Kidney (tissue), 14 donors: ENCODE results near the gene PLAU. TPM values are rescaled to one million over a fixed set of nuclear protein-coding genes. Genes with fewer than 3 reads are reported as not detected.
"Not testable (repeated sequence)": the region's sequence is repeated elsewhere in the genome, so short reads cannot be mapped to it uniquely, and the experiment has no call there.

ENCODE experiments used
- DNase-seq, 5 donors: peaks; one replicate each; pipeline ENCODE4 v3.0.0-alpha.2; 2013 to 2020
- FAIRE-seq: peaks from 2 replicates; lab custom pipeline; 2012; peaks lifted over from hg19 to GRCh38; lab: Jason Lieb, UNC
- H3K27ac ChIP-seq, 2 donors: one replicate each; pipeline ENCODE4 v1.7.0; 2013; ENCODE audit warnings: low read depth in 2 of 2, low read length in 2 of 2, inconsistent platforms in 1 of 2
- H3K27me3 ChIP-seq: one replicate; pipeline ENCODE4 v1.7.1; 2013; ENCODE audit warnings: low read length, inconsistent platforms; ENCODE audit not compliant: control insufficient read depth, insufficient read depth
- H3K36me3 ChIP-seq, 3 donors: one replicate each; pipeline versions ENCODE4 v1.7.0 to v1.7.1; 2013; ENCODE audit warnings: low read length in 3 of 3, control low read depth in 1 of 3, inconsistent platforms in 1 of 3; ENCODE audit not compliant: insufficient read depth in 3 of 3, control insufficient read depth in 2 of 3
- H3K4me1 ChIP-seq, 3 donors: one replicate each; pipeline versions ENCODE4 v1.7.0 to v1.7.1; 2013; ENCODE audit warnings: low read length in 3 of 3, inconsistent platforms in 1 of 3, low read depth in 1 of 3; ENCODE audit not compliant: control insufficient read depth in 2 of 3, insufficient read depth in 2 of 3
- H3K4me3 ChIP-seq, 3 donors: one replicate each; pipeline versions ENCODE4 v1.7.0 to v1.8.1; 2013; ENCODE audit warnings: low read length in 3 of 3, control low read depth in 1 of 3, inconsistent platforms in 1 of 3
- H3K9ac ChIP-seq, 3 donors: one replicate each; pipeline versions ENCODE4 v1.7.0 to v1.7.1; 2013; ENCODE audit warnings: low read length in 3 of 3, control low read depth in 1 of 3, inconsistent platforms in 1 of 3
- H3K9me3 ChIP-seq, 3 donors: one replicate each; pipeline versions ENCODE4 v1.7.0 to v1.7.1; 2013; ENCODE audit warnings: low read length in 3 of 3, control low read depth in 1 of 3, inconsistent platforms in 1 of 3; ENCODE audit not compliant: control insufficient read depth in 2 of 3, insufficient read depth in 1 of 3
- CTCF ChIP-seq: IDR thresholded peaks from 3 replicates; pipeline ENCODE4 v1.5.1; 2012; ENCODE audit warnings: mild to moderate bottlenecking, moderate library complexity, borderline replicate concordance; ENCODE audit not compliant: insufficient read depth; ENCODE audit errors: extremely low read depth
- intact Hi-C: fragments of 100-400 bp; cut with DNase I; formaldehyde crosslinking; loops from one replicate; pipeline ENCODE4 v1.11.1; 2022
- polyA plus RNA-seq: library from polyadenylated mRNA; stranded (reverse); fragments of 350-450 nt; fragmentation: Illumina TruSeq; extraction: RNeasy Lipid Tissue Mini Kit (QIAGEN cat#74804); gene quantifications from one replicate; pipeline ENCODE4 v1.2.3, GENCODE V29; 2014; ENCODE audit warnings: low read depth, low replicate concordance; ENCODE audit not compliant: insufficient read depth
- total RNA-seq: library from RNA; stranded (reverse); fragmentation: NEBNext Ultra II Directional; extraction: Animal tissue kit (Norgen Biotek cat#: 25700); gene quantifications from one replicate; pipeline ENCODE4 v1.2.1, GENCODE V29; 2021
- donor health status: control.
- donor health status: control.
- donor health status: control.
- donor health status: control.
- donor health status: control.
- donor health status: DM: yes; HTN: yes; CAD: no.
- donor health status: Normal renal cell carcinoma (clear cell type).

The PLAU gene
- total and polyA plus RNA-seq, 2 donors from 2014 or later = 40.8 to 82.5 TPM

DNA sequence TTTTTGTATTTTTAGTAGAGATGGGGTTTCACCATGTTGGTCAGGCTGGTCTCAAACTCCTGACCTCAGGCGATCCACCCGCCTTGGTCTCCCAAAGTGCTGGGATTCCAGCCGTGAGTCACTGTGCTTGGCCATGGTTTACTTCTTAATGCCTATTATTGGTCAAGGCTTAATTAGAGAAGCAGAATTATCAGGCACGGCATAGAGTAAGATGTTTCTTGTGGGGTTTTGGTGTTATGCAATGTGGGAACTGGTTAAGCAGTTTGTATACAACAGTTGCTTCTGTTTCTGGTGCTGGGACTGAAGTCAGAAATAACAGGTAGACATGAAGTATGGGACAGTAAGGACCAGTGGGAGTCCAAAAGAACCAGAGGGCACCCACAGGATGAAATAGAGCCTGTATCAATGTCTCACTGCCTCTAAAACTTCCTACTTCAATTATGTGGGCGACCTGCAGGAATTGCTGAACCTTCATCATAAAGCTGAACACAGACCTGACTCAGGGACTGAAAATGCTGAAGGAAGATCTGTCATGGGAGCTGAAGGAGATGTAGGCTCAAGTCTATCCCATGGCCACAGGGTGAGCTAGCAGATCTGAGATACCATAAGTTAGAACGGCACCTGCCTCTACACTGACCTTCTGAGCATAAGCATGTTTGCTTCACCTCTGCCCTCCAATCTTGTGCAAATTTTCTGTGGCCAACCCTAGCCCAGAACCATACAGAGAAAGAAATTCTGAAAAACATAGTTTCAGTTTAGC lies 48.7 kb downstream of the PLAU start:
- H3K27me3 ChIP-seq = no peaks in the 10 kb centered on the region
- intact Hi-C loops = no loop called here
- DNase-seq (no peak), FAIRE-seq (no peak)
- no peaks in the 10 kb centered on the region for H3K36me3 ChIP-seq
- H3K27ac ChIP-seq = no peak overlapping the region
- no peak overlapping the region for H3K9ac ChIP-seq
- H3K4me1 ChIP-seq = no peaks in the 10 kb centered on the region
- TF ChIP-seq CTCF = no peak
- H3K9me3 ChIP-seq = no peaks in the 10 kb centered on the region
- H3K4me3 ChIP-seq = no peak overlapping the region

DNA sequence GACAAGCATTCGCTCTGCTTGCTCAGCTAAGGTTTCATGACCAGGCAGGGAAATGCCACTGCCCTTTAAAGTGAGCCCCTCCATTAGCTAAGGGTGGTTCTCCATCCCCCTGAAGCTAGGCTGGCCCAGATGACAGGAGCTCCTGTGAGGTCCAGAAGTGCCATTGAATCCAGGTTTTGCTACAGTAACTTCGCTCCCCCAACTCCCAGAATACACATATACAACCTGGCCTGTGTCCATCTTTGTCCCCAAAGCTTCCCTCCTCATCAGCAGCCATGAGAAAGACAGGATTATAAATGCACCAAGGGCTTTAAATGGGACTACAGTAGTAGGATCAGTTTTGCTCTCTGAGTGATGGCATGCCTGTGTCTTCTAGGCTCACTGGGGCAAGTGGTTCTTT lies 51.5 kb downstream of the PLAU start:
- Histone ChIP-seq H3K9me3 (no peaks in the 10 kb centered on the region), H3K9ac (no peak overlapping the region), H3K27ac (no peak overlapping the region), H3K27me3 (no peaks in the 10 kb centered on the region), H3K4me3 (no peak overlapping the region), H3K36me3 (no peaks in the 10 kb centered on the region), H3K4me1 (peaks cover 2 to 5% (median 3%) of the 10 kb centered on the region in 3 donors)
- intact Hi-C loops = no loop called here
- FAIRE-seq (no peak), DNase-seq (no peak)
- TF ChIP-seq CTCF = no peak

DNA sequence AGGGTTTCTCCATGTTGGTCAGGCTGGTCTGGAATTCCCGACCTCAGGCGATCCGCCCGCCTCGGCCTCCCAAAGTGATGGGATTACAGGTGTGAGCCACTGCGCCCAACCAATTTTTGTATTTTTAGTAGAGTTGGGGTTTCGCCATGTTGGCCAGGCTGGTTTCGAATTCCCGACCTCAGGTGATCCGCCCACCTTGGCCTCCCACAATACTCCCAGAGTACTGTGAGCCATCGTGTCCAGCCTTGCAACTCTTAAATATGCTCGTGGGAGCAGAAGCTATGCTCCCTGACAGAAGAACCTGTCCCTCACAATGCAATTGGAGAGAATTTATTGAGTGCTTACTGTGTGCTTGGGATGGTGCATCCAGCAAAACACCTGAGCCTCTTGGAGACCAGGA lies 52.6 kb downstream of the PLAU start:
- H3K27me3 ChIP-seq, FAIRE-seq, H3K9me3 ChIP-seq, H3K9ac ChIP-seq, H3K36me3 ChIP-seq, DNase-seq, H3K4me1 ChIP-seq, intact Hi-C loops, H3K27ac ChIP-seq, H3K4me3 ChIP-seq: not testable (repeated sequence)

- no peak for TF ChIP-seq CTCF
- Histone ChIP-seq H3K9ac (no peak overlapping the region), H3K4me1 (peaks cover 2 to 8% (median 5%) of the 10 kb centered on the region in 3 donors), H3K9me3 (no peaks in the 10 kb centered on the region), H3K27me3 (no peaks in the 10 kb centered on the region), H3K36me3 (no peaks in the 10 kb centered on the region), H3K4me3 (no peak overlapping the region), H3K27ac (no peak overlapping the region)
- DNase-seq (no peak), FAIRE-seq (no peak)
- intact Hi-C loops = no loop called here
Observed at GRCh38 chr10:73964743-73965142, 53.8 kb downstream of the PLAU start.

- Histone ChIP-seq H3K9ac (peak overlapping the region in 2 of 3 donors; percentile 53 to 54), H3K4me3 (peak overlapping the region in 1 of 3 donors; percentile 32), H3K27ac (peak overlapping the region; percentile 82 to 84)
- H3K9me3 ChIP-seq, FAIRE-seq, H3K27me3 ChIP-seq, intact Hi-C loops, H3K36me3 ChIP-seq, DNase-seq, H3K4me1 ChIP-seq: not testable (repeated sequence)
Observed at GRCh38 chr10:73965267-73965889, 54.4 kb downstream of the PLAU start.
